Measurements from ENCODE around the gene MACROD2. TPM values are rescaled to one million over a fixed set of nuclear protein-coding genes. Genes with fewer than 3 reads are reported as not detected.
A peak's percentile ranks its signal among the peaks of the same experiment; 100 is the strongest.

MACROD2 gene
- polyA plus RNA-seq, 2 of the 4 experiments (the other 2 are of a cell fraction) = 0.96 to 1.3 TPM

DNA sequence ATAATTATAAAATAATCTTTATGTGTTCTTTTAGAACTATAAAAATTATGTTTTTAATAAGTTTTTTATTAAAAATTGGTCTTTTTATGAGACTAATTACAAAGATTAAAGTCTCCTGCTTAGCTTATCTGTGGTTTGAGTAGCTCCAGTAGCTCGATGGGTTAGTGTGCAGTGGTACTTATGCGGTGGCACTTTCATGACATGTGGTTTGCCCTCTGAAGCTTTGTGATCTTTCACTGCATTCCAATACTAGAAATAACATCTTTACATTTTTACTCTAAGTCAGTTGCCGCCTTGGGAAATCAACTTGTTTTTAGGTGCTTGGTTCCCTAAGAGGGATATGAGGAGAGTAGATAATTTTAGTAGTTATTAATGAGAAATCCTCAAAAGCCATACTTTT is 1041.6 kb downstream of the MACROD2 start:
- ATAC-seq (no peak), FAIRE-seq (no peak), DNase-seq (ENCODE audit: low read depth in 1 of 2, low spot score in 1 of 2) (no peak)
- no peaks in the 10 kb centered on the region for H3K9me3 ChIP-seq
- POLR2A ChIA-PET = no interaction called here
- WGBS (ENCODE audit: missing lambda C conversion rate) = 81% methylated on average over 3 of the region's 3 CpGs
- no peaks in the 10 kb centered on the region; the same call in 2 of the 3 replicates for H3K4me1 ChIP-seq
- CTCF ChIA-PET = no interaction called here
- no peak overlapping the region for H3K4me2 ChIP-seq
- no peak overlapping the region for H3K27ac ChIP-seq
- TF ChIP-seq KDM5A (IDR thresholded peaks at IDR 0.05) = no peak
- TF ChIP-seq RARB (CRISPR knock-in tag; IDR thresholded peaks at IDR 0.05) = no peak
- TF ChIP-seq, protein P1, sequence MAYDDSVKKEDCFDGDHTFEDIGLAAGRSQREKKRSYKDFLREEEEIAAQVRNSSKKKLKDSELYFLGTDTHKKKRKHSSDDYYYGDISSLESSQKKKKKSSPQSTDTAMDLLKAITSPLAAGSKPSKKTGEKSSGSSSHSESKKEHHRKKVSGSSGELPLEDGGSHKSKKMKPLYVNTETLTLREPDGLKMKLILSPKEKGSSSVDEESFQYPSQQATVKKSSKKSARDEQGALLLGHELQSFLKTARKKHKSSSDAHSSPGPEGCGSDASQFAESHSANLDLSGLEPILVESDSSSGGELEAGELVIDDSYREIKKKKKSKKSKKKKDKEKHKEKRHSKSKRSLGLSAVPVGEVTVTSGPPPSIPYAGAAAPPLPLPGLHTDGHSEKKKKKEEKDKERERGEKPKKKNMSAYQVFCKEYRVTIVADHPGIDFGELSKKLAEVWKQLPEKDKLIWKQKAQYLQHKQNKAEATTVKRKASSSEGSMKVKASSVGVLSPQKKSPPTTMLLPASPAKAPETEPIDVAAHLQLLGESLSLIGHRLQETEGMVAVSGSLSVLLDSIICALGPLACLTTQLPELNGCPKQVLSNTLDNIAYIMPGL (CRISPR knock-in tag; IDR thresholded peaks at IDR 0.05; ENCODE audit: borderline replicate concordance) = no peak
- no peak for TF ChIP-seq BHLHE40 (IDR thresholded peaks at IDR 0.05; ENCODE audit: low read depth, low read length)
- TF ChIP-seq JUNB (IDR thresholded peaks at IDR 0.05) = no peak
- H3K4me3 ChIP-seq = no peak overlapping the region

DNA sequence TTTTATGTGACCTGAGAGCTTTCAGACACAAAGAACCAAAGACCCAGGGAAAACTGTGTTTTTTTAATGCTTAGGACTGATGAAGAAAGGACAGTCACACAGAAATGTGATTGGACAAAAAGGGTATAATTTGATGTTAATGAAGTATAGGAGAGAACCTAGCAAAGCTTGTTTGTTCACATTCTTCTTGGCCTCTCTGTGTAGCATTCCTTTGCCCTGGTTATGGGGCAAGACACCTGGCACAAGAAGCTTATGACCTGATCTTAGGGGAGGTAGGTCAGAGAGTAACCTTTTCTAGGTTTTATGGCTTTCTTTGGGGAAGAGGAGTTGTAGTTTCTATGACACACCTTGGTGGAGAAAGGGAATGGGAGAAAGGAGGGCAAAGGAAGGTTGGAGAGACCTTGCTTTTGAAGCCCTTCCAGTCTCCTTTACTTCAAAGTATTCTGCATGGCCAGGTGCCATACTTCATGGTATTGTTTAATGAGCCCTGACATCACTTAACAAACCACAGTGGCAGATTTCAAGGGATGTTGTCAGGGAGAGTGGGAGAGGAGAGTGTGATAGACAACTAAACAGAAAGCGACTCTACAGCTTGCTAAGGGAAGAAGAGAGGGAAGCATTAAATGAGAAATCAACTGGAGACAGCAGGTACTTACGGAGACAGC is 1043.9 kb downstream of the MACROD2 start:
- H3K4me1 ChIP-seq = no peaks in the 10 kb centered on the region; the same call in 2 of the 3 replicates
- DNase-seq (ENCODE audit: low read depth in 1 of 2, low spot score in 1 of 2) = peak in 1 of 2 experiments; percentile 16
- TF ChIP-seq ZC3H11A (IDR thresholded peaks at IDR 0.05) (no peak), TP53 (CRISPR knock-in tag; IDR thresholded peaks at IDR 0.05) (no peak)
- TF ChIP-seq, protein P1 (CRISPR knock-in tag; IDR thresholded peaks at IDR 0.05; ENCODE audit: borderline replicate concordance) = no peak
- no peak overlapping the region; a peak in 1 of 6 replicates for H3K27ac ChIP-seq
- FAIRE-seq = no peak
- no peak overlapping the region for H3K4me3 ChIP-seq
- no peak for ATAC-seq
- ChIA-PET POLR2A (no interaction called here), CTCF (no interaction called here)
- no peaks in the 10 kb centered on the region for H3K9me3 ChIP-seq
- 70% methylated on average over 2 of the region's 2 CpGs for WGBS (ENCODE audit: missing lambda C conversion rate)
- H3K4me2 ChIP-seq = no peak overlapping the region

DNA sequence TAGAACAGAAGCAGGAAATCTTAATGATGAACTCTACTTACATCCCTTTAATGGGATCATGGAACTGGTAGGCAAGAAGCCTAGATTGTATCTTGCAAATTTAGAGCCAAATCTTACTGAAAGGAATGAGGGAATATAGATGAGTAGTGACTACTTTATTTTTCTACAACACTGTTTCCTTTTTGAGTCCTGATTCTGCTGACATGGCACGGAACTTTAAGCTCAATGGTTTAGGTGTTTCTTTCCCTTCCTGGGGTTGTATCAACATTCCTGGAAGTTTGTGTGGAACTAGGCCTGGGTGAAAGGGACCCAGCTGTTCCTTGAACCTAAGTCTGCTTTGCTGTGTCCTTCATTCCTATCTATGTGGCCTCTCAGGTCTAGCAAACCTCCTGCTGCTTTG is 1047.4 kb downstream of the MACROD2 start:
- no peak overlapping the region for H3K4me3 ChIP-seq
- TF ChIP-seq MAFK (IDR thresholded peaks at IDR 0.05; ENCODE audit: partially characterized antibody) (peak; percentile 72), RFX5 (IDR thresholded peaks at IDR 0.05) (no peak), RAD21 (conservative IDR thresholded peaks at IDR 0.05 in 1 of 2, IDR thresholded peaks at IDR 0.05 in 1 of 2) (no peak), SREBF2 (IDR thresholded peaks at IDR 0.05) (no peak), NR3C1 (IDR thresholded peaks at IDR 0.05) (no peak), JUNB (IDR thresholded peaks at IDR 0.05) (no peak)
- TF ChIP-seq, protein P2, sequence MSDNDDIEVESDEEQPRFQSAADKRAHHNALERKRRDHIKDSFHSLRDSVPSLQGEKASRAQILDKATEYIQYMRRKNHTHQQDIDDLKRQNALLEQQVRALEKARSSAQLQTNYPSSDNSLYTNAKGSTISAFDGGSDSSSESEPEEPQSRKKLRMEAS (IDR thresholded peaks at IDR 0.05) = no peak
- no peak for ATAC-seq
- H3K27ac ChIP-seq = no peak overlapping the region
- no peak for FAIRE-seq
- DNase-seq (ENCODE audit: low read depth in 1 of 2, low spot score in 1 of 2) = no peak
- H3K4me1 ChIP-seq = no peaks in the 10 kb centered on the region
- ChIA-PET POLR2A (no interaction called here), CTCF (no interaction called here)
- H3K4me2 ChIP-seq = no peak overlapping the region
- WGBS (ENCODE audit: missing lambda C conversion rate) = 94% methylated on average over 1 of the region's 1 CpG
- H3K9me3 ChIP-seq = no peaks in the 10 kb centered on the region

DNA sequence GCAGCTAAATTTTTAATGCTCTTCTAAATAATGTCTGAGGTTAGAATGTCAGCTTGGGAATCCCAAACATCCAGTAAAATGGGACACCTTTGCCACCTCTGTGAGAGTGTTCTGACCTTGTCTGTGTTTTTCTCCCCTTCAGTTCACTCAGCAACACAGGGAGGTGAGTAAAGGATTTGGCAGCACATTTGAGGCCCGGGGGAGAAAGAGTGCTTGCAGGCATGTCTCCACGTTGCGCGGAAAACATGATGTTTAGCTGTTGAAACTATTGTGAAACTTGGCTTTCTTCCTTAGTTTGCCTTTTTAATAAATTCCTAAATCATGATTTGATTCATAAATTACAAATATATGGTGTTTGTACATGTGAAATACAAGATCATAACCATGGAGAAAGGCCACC is 1049.9 kb downstream of the MACROD2 start:
- Histone ChIP-seq H3K9me3 (no peaks in the 10 kb centered on the region), H3K4me2 (no peak overlapping the region), H3K4me3 (no peak overlapping the region), H3K4me1 (no peaks in the 10 kb centered on the region), H3K27ac (no peak overlapping the region)
- ChIA-PET CTCF (interaction anchor here (0.6 to 1.2 kb wide), 2 partner anchors 14 to 102 kb away, joined by 3 read pairs; no protein-coding TSS in a partner anchor), POLR2A (no interaction called here)
- DNase-seq (ENCODE audit: low read depth in 1 of 2, low spot score in 1 of 2) (no peak), FAIRE-seq (peak; percentile 73), ATAC-seq (no peak)
- TF ChIP-seq EP300 (IDR thresholded peaks at IDR 0.05) = no peak
- no peak for TF ChIP-seq RFX5 (IDR thresholded peaks at IDR 0.05)
- TF ChIP-seq CEBPB (IDR thresholded peaks at IDR 0.05) = no peak
- TF ChIP-seq JUN (IDR thresholded peaks at IDR 0.05) = no peak
- WGBS (ENCODE audit: missing lambda C conversion rate) = 68% methylated on average over 4 of the region's 4 CpGs

Measured in A549 (cell line).